Measurements from ENCODE around the gene GLG1. TPM values are rescaled to one million over a fixed set of nuclear protein-coding genes. Genes with fewer than 3 reads are reported as not detected.

Gene GLG1
- total RNA-seq, 1 donor: 191 TPM

DNA sequence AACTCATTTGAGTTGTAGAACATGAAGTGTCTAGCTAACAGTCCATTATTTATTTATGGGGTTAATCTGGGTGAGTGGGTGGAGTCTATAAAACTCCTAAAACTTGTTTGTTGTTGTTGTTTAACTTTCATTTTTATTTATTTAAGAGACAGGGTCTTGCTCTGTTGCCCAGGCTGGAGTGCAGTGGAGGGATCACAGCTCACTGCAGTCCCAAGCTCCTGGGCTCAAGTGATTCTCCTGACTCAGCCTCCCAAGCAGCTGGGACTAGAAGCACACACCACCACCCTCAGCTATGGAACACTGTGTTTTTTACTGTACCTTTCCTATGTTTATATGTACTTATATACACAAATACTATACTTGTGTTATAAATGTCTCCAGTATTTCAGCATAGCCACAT, 107.8 kb downstream of the GLG1 start:
- no peak overlapping the region for H2AFZ ChIP-seq (ENCODE audit: low read length)
- DNase-seq (ENCODE audit: insufficient read length, low spot score, missing footprints): no peak
- peaks cover 10% of the 10 kb centered on the region for H3K4me1 ChIP-seq (ENCODE audit: insufficient read depth, low read length)
- H4K20me1 ChIP-seq (ENCODE audit: insufficient read depth, low read length): no peaks in the 10 kb centered on the region
- H3K27ac ChIP-seq (ENCODE audit: low read depth, low read length): no peak overlapping the region
- no peaks in the 10 kb centered on the region for H3K9me3 ChIP-seq (ENCODE audit: low read depth, low read length)
- H3K4me2 ChIP-seq (ENCODE audit: insufficient read depth, low read length): no peak overlapping the region
- TF ChIP-seq, protein P1, sequence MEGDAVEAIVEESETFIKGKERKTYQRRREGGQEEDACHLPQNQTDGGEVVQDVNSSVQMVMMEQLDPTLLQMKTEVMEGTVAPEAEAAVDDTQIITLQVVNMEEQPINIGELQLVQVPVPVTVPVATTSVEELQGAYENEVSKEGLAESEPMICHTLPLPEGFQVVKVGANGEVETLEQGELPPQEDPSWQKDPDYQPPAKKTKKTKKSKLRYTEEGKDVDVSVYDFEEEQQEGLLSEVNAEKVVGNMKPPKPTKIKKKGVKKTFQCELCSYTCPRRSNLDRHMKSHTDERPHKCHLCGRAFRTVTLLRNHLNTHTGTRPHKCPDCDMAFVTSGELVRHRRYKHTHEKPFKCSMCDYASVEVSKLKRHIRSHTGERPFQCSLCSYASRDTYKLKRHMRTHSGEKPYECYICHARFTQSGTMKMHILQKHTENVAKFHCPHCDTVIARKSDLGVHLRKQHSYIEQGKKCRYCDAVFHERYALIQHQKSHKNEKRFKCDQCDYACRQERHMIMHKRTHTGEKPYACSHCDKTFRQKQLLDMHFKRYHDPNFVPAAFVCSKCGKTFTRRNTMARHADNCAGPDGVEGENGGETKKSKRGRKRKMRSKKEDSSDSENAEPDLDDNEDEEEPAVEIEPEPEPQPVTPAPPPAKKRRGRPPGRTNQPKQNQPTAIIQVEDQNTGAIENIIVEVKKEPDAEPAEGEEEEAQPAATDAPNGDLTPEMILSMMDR (IDR thresholded peaks at IDR 0.05; ENCODE audit: extremely low read depth, low read depth, low read length): no peak
- H3K27me3 ChIP-seq (ENCODE audit: insufficient read depth, low read length): no peaks in the 10 kb centered on the region
- no peak overlapping the region for H3K4me3 ChIP-seq (ENCODE audit: insufficient read depth, low read length)
- H3K36me3 ChIP-seq (ENCODE audit: insufficient read depth, low read length): peaks cover 20% of the 10 kb centered on the region
- H3K79me2 ChIP-seq (ENCODE audit: insufficient read depth, low read length): peaks cover 4% of the 10 kb centered on the region

DNA sequence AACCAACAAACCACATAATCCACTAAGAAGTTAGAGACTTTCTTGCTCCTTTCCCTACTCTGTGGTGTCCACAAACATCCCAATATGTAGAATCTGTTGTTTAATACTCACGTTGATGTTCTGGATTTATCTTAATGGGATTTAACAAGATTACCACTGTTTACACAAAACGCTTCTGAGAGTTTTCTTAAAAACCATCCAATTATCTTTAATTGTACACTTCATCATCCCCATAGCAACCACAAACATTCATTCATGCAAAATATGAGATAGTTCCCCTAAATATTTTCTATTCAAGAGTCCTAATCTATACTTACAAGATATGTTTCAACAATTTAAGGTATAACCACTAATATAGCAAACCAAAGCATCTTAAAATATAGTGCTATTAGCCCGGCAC, 109.2 kb downstream of the GLG1 start:
- no peak overlapping the region for H3K4me2 ChIP-seq (ENCODE audit: insufficient read depth, low read length)
- no peaks in the 10 kb centered on the region for H4K20me1 ChIP-seq (ENCODE audit: insufficient read depth, low read length)
- H3K4me1 ChIP-seq (ENCODE audit: insufficient read depth, low read length): peaks cover 10% of the 10 kb centered on the region
- H3K36me3 ChIP-seq (ENCODE audit: insufficient read depth, low read length): peaks cover 24% of the 10 kb centered on the region
- H3K27me3 ChIP-seq (ENCODE audit: insufficient read depth, low read length): no peaks in the 10 kb centered on the region
- DNase-seq (ENCODE audit: insufficient read length, low spot score, missing footprints): no peak
- H2AFZ ChIP-seq (ENCODE audit: low read length): no peak overlapping the region
- TF ChIP-seq, protein P1 (IDR thresholded peaks at IDR 0.05; ENCODE audit: extremely low read depth, low read depth, low read length): no peak
- H3K4me3 ChIP-seq (ENCODE audit: insufficient read depth, low read length): no peak overlapping the region
- no peaks in the 10 kb centered on the region for H3K9me3 ChIP-seq (ENCODE audit: low read depth, low read length)
- peaks cover 2% of the 10 kb centered on the region for H3K79me2 ChIP-seq (ENCODE audit: insufficient read depth, low read length)
- no peak overlapping the region for H3K27ac ChIP-seq (ENCODE audit: low read depth, low read length)

DNA sequence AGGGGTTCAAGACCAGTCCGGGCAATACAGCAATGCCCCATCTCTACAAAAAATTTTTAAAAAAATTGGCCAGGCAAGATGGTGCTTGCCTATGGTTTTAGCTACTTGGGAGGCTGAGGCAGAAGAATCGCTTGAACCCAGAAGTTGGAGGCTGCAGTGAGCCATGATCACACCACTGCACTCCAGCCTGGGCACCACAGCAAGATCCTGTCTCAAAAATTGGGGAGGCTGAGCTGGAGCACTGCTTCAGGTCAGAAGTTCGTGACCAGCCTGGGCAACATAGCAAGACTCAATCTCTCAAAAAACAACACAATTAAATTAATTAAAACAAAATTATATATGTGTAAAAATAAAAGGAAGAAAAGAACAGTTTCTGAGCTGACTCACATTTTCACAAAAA, 110.9 kb downstream of the GLG1 start:
- no peaks in the 10 kb centered on the region for H3K9me3 ChIP-seq (ENCODE audit: low read depth, low read length)
- peaks cover 32% of the 10 kb centered on the region for H3K36me3 ChIP-seq (ENCODE audit: insufficient read depth, low read length)
- H3K79me2 ChIP-seq (ENCODE audit: insufficient read depth, low read length): peaks cover 2% of the 10 kb centered on the region
- H2AFZ ChIP-seq (ENCODE audit: low read length): no peak overlapping the region
- H4K20me1 ChIP-seq (ENCODE audit: insufficient read depth, low read length): no peaks in the 10 kb centered on the region
- no peak overlapping the region for H3K27ac ChIP-seq (ENCODE audit: low read depth, low read length)
- H3K27me3 ChIP-seq (ENCODE audit: insufficient read depth, low read length): no peaks in the 10 kb centered on the region
- DNase-seq (ENCODE audit: insufficient read length, low spot score, missing footprints): no peak
- no peak overlapping the region for H3K4me3 ChIP-seq (ENCODE audit: insufficient read depth, low read length)
- H3K4me2 ChIP-seq (ENCODE audit: insufficient read depth, low read length): no peak overlapping the region
- H3K4me1 ChIP-seq (ENCODE audit: insufficient read depth, low read length): no peaks in the 10 kb centered on the region
- TF ChIP-seq, protein P1 (IDR thresholded peaks at IDR 0.05; ENCODE audit: extremely low read depth, low read depth, low read length): no peak

DNA sequence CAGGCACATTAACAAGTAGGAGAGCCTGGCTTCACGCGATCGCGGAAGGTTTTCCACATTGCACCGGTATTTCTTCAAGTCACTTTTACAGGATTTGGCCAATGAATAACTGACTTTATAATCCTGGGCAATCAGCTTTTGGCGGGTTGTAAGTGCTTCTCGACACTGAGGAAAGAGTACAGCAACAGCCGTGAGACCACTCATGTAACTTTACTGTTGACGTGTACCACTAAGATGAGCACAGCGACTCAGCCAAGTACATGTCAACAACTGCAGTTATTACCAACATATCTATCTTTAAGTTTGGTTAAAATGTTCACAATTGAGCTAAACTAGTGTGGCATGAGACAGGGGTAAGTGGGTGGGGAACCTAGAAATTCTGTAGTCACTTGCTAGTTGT, 113.9 kb downstream of the GLG1 start:
- TF ChIP-seq, protein P1 (IDR thresholded peaks at IDR 0.05; ENCODE audit: extremely low read depth, low read depth, low read length): no peak
- peaks cover 2% of the 10 kb centered on the region for H3K79me2 ChIP-seq (ENCODE audit: insufficient read depth, low read length)

More for the DNA sequence above, 113.9 kb downstream of the GLG1 start:
- H4K20me1 ChIP-seq (ENCODE audit: insufficient read depth, low read length): no peaks in the 10 kb centered on the region
- no peak overlapping the region for H2AFZ ChIP-seq (ENCODE audit: low read length)
- no peak overlapping the region for H3K4me2 ChIP-seq (ENCODE audit: insufficient read depth, low read length)
- no peak overlapping the region for H3K27ac ChIP-seq (ENCODE audit: low read depth, low read length)
- H3K36me3 ChIP-seq (ENCODE audit: insufficient read depth, low read length): peaks cover 43% of the 10 kb centered on the region
- H3K4me3 ChIP-seq (ENCODE audit: insufficient read depth, low read length): no peak overlapping the region
- no peaks in the 10 kb centered on the region for H3K9me3 ChIP-seq (ENCODE audit: low read depth, low read length)
- H3K4me1 ChIP-seq (ENCODE audit: insufficient read depth, low read length): no peaks in the 10 kb centered on the region
- H3K27me3 ChIP-seq (ENCODE audit: insufficient read depth, low read length): no peaks in the 10 kb centered on the region
- DNase-seq (ENCODE audit: insufficient read length, low spot score, missing footprints): no peak
